ENCODE data around the gene TCEAL7.

TCEAL7 gene

DNA sequence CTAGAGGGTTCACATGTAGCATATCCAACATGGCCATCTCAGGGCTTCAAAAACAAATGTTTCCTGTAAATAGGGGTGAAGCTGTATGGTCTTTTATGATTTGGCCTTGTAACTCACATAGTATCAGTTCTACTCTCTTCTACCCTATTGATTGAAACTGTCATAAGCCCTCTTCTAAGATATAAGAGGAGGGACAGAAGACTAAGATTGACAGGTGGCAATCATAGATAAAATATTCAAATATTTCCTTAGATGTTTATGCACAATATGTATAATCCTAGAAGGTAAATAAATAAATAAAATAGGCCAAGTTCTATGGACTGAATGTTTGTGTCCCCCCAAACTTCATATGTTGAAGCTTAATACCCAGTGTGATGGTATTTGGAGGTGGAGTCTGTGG is 39.4 kb downstream of the TCEAL7 start:
- no peak for DNase-seq

DNA sequence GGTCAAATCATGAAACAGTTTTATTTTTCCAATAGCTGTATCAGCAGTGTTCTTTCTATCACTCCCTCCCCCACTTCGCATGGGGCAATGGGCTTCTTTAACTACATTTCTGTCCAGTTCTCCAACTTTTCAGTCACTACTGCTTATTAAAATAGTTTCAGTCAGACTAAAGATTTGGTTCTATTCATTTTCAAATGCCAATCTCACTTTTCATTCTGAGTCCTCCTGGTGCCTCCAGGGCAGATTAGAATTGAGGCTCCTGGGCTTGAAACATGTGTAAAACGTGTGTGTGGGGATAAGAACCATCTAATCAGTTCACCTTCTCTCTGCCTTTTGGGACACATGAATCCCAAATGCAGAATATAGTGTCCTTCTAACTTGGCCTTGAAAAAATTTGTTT is 42.8 kb downstream of the TCEAL7 start:
- no peak for DNase-seq

DNA sequence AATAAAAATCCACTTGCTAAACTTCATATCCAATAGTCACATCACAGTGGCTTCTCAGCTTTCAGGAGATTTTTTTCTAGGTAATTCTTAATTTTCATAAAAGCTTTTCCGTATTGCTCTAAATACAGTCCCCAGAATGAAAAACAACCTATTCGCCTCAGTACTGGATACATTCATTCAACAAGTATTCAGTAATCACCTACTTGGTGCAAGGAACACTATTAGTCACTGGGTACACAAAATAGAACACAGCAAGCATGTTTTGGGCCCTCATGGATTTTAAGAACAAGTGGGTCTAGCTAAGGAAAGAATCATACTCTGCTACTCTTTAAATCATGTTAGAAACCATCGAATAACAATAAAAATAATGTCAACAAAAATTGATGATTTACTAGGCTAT is 43.5 kb downstream of the TCEAL7 start:
- DNase-seq, result no peak

DNA sequence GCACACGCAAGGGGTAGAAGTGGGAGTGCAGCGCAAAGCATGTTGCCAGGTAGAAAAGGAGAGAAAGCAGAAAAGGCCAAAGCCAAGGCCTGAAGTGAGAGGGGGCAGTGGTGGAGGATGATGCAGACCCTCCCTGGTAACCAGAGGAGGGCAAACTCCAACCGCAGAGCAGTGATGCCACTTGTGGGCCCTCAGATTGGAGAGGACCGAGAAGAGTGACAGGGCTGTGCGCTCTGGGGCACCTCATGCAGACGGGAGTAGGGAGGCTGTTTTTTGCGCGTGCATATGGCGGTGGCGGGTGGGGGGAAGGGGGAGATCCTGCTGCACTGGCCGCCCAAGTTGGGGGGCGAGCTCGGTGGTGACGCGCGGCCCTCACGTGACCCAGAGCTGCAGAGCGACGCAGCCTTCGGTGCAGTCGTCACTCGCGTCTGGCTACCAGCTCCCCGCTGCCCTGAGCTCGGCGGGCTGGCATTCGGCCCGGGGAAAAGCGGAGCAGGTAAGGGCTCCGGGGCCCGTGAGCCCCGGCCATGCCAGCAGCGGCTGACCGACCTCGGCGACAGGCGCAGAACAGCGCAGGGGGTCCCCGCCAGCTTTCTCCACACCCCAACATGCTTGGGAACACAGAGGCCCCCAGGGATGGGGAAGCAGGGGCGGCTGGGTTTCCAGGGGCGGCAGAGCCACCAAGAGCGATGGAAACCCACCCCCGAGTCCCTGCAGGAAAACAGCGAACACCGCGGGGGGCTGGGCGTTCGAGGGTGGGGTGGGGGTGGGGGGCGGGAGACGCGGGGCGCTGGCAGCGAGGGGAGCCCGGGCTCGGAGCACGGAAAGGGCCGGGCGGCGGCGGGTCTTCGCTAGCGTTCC is 46.3 kb downstream of the TCEAL7 start, which contains the start of gene BEX3:
Gene BEX3 (plus strand): TSS at position 421 of the 861 bp plus-strand sequence. CDS start 984 bp downstream, outside the sequence.
- peak; percentile 37 for DNase-seq

DNA sequence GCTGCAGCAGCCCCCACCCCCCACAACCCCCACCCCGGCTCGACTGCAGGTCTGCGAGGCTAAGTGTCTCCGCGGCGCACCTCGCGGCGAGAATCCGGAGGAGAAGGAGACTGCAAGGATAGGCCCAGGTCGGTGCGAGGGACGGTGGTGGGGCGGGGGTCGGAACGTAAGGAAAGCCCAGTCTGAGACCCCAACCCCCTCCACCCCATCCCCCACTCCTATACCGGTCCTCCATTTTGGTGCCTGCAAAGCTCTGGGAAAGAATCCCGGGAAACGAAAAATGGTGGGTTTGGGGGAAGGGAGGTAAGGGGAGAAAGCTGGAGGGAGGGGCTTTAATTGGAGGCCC is 46.9 kb downstream of the TCEAL7 start:
- no peak for DNase-seq

DNA sequence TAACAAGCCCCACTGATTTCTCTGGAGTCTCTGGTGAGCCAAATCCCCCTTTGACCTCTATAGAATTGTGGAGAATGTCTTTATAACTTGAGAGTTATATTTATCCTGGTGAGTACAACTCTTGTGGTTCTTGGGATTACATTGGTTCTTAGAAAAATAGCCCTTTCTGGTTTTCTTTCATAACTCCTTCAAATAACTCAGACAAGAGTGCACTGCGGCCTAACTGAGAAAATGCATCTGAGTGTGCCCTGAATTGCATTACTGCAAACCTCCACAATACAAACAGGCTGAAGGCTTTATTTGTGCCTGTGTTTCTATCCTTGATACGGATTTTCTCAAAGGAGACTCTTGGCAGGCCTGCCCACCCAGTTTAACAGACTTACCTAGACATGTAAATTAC is 49.0 kb downstream of the TCEAL7 start:
- no peak for DNase-seq
